ENCODE measurements around the gene FREM1.
A peak's percentile ranks its signal among the peaks of the same experiment; 100 is the strongest.

The FREM1 gene

DNA sequence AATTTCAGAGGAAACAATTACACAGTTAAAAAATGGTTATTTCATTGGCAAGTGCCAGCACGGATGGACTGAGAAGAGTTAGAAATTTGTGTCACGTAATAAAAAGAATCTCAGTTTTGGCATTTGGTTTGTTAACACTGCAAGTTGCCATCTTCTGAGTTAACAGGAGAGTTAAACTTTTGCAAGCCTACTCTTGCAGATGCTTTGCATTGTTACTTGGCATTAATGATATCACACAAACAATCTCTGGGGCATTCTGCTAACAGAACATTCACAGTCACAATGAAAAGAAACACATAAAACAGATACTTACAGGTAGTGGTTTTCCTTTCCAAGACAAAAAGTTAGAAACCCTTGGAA lies 647 bp downstream of the FREM1 start:
- H2BK5ac ChIP-seq (ENCODE audit: low read length), result no peak overlapping the region
- H2AFZ ChIP-seq (ENCODE audit: low read length), result peak overlapping the region; percentile 60
- H2AK5ac ChIP-seq (ENCODE audit: low read depth, low read length), result no peak overlapping the region
- H3K9ac ChIP-seq (ENCODE audit: low read depth, low read length, poor library complexity), result no peak overlapping the region
- no peak overlapping the region for H4K8ac ChIP-seq (ENCODE audit: low read depth, low read length)
- DNase-seq (ENCODE audit: low spot score), result no peak
- no CpG with 5 or more reads among the region's 2 CpGs for whole genome bisulfite sequencing, 2 donors (ENCODE audit: extremely low coverage in 2 of 2, insufficient read length in 2 of 2, insufficient replicate concordance in 1 of 2)
- peak overlapping the region in 1 of 2 donors; percentile 57 for H3K4me3 ChIP-seq (ENCODE audit: low read length in 2 of 2)
- peaks cover 0 to 4% of the 10 kb centered on the region in 2 donors for H3K9me3 ChIP-seq (replicated peaks in 1 of 2; ENCODE audit: control insufficient read depth in 2 of 2, insufficient read depth in 1 of 2, low read depth in 1 of 2, low read length in 2 of 2)
- H3K18ac ChIP-seq (ENCODE audit: low read length), result no peak overlapping the region
- H2BK15ac ChIP-seq (ENCODE audit: low read length), result no peak overlapping the region
- H2BK120ac ChIP-seq (ENCODE audit: low read depth, low read length), result no peak overlapping the region
- H3K14ac ChIP-seq (ENCODE audit: low read length), result no peak overlapping the region
- no peaks in the 10 kb centered on the region for H3K79me1 ChIP-seq (ENCODE audit: low read depth, low read length)
- no peak overlapping the region for H4K91ac ChIP-seq (ENCODE audit: low read depth, low read length, poor library complexity)
- H3K4me1 ChIP-seq (ENCODE audit: control insufficient read depth in 2 of 2, insufficient read depth in 1 of 2, low read depth in 1 of 2, low read length in 2 of 2), result peaks cover 10 to 25% of the 10 kb centered on the region in 2 donors
- no peak overlapping the region for H2BK12ac ChIP-seq (ENCODE audit: low read length)
- no peak overlapping the region for H3K4ac ChIP-seq (ENCODE audit: low read length)
- peaks cover 0 to 3% (median 0%) of the 10 kb centered on the region in 3 experiments for H3K27me3 ChIP-seq (ENCODE audit: control insufficient read depth in 3 of 3, insufficient read depth in 3 of 3, low read depth in 1 of 3, low read length in 3 of 3)
- peaks cover 0 to 7% of the 10 kb centered on the region in 2 donors for H3K36me3 ChIP-seq (replicated peaks in 1 of 2; ENCODE audit: control insufficient read depth in 2 of 2, insufficient read depth in 2 of 2, low read length in 2 of 2)
- no peak overlapping the region for H3K4me2 ChIP-seq (ENCODE audit: insufficient read depth, low read length, poor library complexity, severe bottlenecking)
- no peak overlapping the region for H3K23ac ChIP-seq (ENCODE audit: low read depth, low read length, poor library complexity)
- H3K27ac ChIP-seq (replicated peaks; ENCODE audit: low read length), result no peak overlapping the region

DNA sequence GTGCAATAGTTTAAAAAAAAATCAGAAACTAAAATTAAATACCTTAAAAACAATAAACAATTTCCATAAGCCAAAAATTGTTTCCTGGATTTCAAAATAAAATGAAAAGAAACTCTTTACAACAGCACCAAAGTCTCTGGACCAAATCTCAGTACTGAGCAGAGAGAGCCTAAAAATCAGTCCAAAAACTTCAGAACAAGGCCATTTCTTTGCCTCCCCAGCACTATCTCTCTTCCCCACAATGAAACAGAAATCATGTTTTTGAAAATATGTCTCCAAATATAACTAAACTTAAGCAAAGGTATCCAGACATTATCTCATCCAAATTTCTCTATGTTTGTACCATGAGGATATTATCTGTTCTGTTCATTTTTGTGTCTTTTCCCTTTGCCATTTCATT lies 1.0 kb downstream of the FREM1 start:
- Histone ChIP-seq H3K4me2 (ENCODE audit: insufficient read depth, low read length, poor library complexity, severe bottlenecking) (no peak overlapping the region), H4K8ac (ENCODE audit: low read depth, low read length) (no peak overlapping the region), H2BK5ac (ENCODE audit: low read length) (no peak overlapping the region), H3K27ac (replicated peaks; ENCODE audit: low read length) (no peak overlapping the region), H2BK120ac (ENCODE audit: low read depth, low read length) (no peak overlapping the region), H3K9ac (ENCODE audit: low read depth, low read length, poor library complexity) (no peak overlapping the region), H3K27me3 (ENCODE audit: control insufficient read depth in 3 of 3, insufficient read depth in 3 of 3, low read depth in 1 of 3, low read length in 3 of 3) (peaks cover 0 to 3% (median 0%) of the 10 kb centered on the region in 3 experiments), H2BK15ac (ENCODE audit: low read length) (no peak overlapping the region), H2AK5ac (ENCODE audit: low read depth, low read length) (no peak overlapping the region), H3K4ac (ENCODE audit: low read length) (no peak overlapping the region), H3K18ac (ENCODE audit: low read length) (no peak overlapping the region), H4K91ac (ENCODE audit: low read depth, low read length, poor library complexity) (no peak overlapping the region), H2AFZ (ENCODE audit: low read length) (peak overlapping the region; percentile 60), H3K23ac (ENCODE audit: low read depth, low read length, poor library complexity) (no peak overlapping the region), H3K36me3 (replicated peaks in 1 of 2; ENCODE audit: control insufficient read depth in 2 of 2, insufficient read depth in 2 of 2, low read length in 2 of 2) (peaks cover 0 to 10% of the 10 kb centered on the region in 2 donors), H3K4me1 (ENCODE audit: control insufficient read depth in 2 of 2, insufficient read depth in 1 of 2, low read depth in 1 of 2, low read length in 2 of 2) (peaks cover 10 to 25% of the 10 kb centered on the region in 2 donors), H3K79me1 (ENCODE audit: low read depth, low read length) (no peaks in the 10 kb centered on the region), H3K9me3 (replicated peaks in 1 of 2; ENCODE audit: control insufficient read depth in 2 of 2, insufficient read depth in 1 of 2, low read depth in 1 of 2, low read length in 2 of 2) (peaks cover 0 to 8% of the 10 kb centered on the region in 2 donors), H3K14ac (ENCODE audit: low read length) (no peak overlapping the region), H3K4me3 (ENCODE audit: low read length in 2 of 2) (peak overlapping the region in 1 of 2 donors; percentile 57), H2BK12ac (ENCODE audit: low read length) (no peak overlapping the region)
- DNase-seq (ENCODE audit: low spot score), result no peak

DNA sequence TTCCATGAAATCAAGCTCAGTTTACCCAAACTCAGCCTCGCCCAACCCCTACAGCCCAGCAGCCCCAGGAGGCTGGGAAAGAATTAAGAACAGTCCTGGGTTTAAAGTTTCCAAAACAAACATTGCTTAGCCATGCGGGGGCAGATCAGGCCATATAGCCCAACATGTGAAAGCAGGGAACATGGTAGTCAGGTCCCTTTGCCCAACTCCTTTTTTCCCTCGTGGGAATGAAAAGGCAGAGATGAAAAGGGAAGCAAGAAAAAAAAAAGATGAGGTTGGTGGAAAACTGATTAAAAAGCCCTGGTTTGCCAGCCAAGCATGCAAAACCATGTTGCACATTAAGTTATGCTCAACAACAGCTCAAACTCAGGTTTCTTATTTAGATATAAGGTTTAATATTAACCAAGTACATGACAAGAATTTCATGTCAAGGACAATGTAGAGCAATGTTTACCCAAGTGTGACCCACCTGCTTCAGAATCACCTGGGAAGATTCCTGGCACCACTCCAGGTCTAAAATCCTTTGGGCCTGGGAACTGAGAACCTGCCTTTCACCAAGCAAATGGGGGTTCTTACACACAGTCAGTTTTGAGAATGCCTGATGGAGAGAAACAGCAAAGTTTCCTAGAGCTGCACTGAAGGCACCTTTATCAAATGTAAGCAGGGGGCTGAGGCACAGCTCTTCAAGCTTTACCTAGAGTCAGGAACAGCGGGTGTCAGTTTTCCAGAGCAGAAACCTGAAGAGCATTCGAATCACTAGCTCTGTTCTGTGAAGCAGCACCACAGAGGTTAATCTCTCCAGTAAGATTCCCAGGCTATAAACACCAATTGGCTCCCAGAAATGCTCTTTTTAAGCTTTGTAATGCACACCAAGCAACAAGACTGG lies 1.7 kb downstream of the FREM1 start:
- Histone ChIP-seq H3K4ac (ENCODE audit: low read length) (no peak overlapping the region), H2BK15ac (ENCODE audit: low read length) (no peak overlapping the region), H3K4me3 (ENCODE audit: low read length in 2 of 2) (peak overlapping the region in 1 of 2 donors; percentile 57), H3K4me2 (ENCODE audit: insufficient read depth, low read length, poor library complexity, severe bottlenecking) (no peak overlapping the region), H4K8ac (ENCODE audit: low read depth, low read length) (no peak overlapping the region), H2AFZ (ENCODE audit: low read length) (peak overlapping the region; percentile 2), H3K18ac (ENCODE audit: low read length) (no peak overlapping the region), H3K36me3 (replicated peaks in 1 of 2; ENCODE audit: control insufficient read depth in 2 of 2, insufficient read depth in 2 of 2, low read length in 2 of 2) (peaks cover 0 to 11% of the 10 kb centered on the region in 2 donors), H3K14ac (ENCODE audit: low read length) (no peak overlapping the region), H3K79me1 (ENCODE audit: low read depth, low read length) (no peaks in the 10 kb centered on the region), H4K91ac (ENCODE audit: low read depth, low read length, poor library complexity) (no peak overlapping the region), H3K9me3 (replicated peaks in 1 of 2; ENCODE audit: control insufficient read depth in 2 of 2, insufficient read depth in 1 of 2, low read depth in 1 of 2, low read length in 2 of 2) (peaks cover 0 to 8% of the 10 kb centered on the region in 2 donors), H2BK120ac (ENCODE audit: low read depth, low read length) (no peak overlapping the region), H2AK5ac (ENCODE audit: low read depth, low read length) (no peak overlapping the region), H3K23ac (ENCODE audit: low read depth, low read length, poor library complexity) (no peak overlapping the region), H3K9ac (ENCODE audit: low read depth, low read length, poor library complexity) (no peak overlapping the region), H3K4me1 (ENCODE audit: control insufficient read depth in 2 of 2, insufficient read depth in 1 of 2, low read depth in 1 of 2, low read length in 2 of 2) (peaks cover 10 to 25% of the 10 kb centered on the region in 2 donors), H2BK12ac (ENCODE audit: low read length) (no peak overlapping the region), H2BK5ac (ENCODE audit: low read length) (no peak overlapping the region), H3K27me3 (ENCODE audit: control insufficient read depth in 3 of 3, insufficient read depth in 3 of 3, low read depth in 1 of 3, low read length in 3 of 3) (peaks cover 0 to 3% (median 0%) of the 10 kb centered on the region in 3 experiments), H3K27ac (replicated peaks; ENCODE audit: low read length) (no peak overlapping the region)
- WGBS, 2 donors (ENCODE audit: extremely low coverage in 2 of 2, insufficient read length in 2 of 2, insufficient replicate concordance in 1 of 2), result no CpG with 5 or more reads among the region's 5 CpGs
- no peak for DNase-seq (ENCODE audit: low spot score)

GRCh38 chr9:14907696-14908095 lies 2.5 kb downstream of the FREM1 start:
- H2BK5ac ChIP-seq (ENCODE audit: low read length), result no peak overlapping the region

More at GRCh38 chr9:14907696-14908095, 2.5 kb downstream of the FREM1 start:
- DNase-seq (ENCODE audit: low spot score), result no peak
- H3K4me2 ChIP-seq (ENCODE audit: insufficient read depth, low read length, poor library complexity, severe bottlenecking), result no peak overlapping the region
- H4K8ac ChIP-seq (ENCODE audit: low read depth, low read length), result no peak overlapping the region
- H3K4me3 ChIP-seq (ENCODE audit: low read length in 2 of 2), result peak overlapping the region in 1 of 2 donors; percentile 57
- no peak overlapping the region for H3K27ac ChIP-seq (replicated peaks; ENCODE audit: low read length)
- H4K91ac ChIP-seq (ENCODE audit: low read depth, low read length, poor library complexity), result no peak overlapping the region
- H2BK120ac ChIP-seq (ENCODE audit: low read depth, low read length), result no peak overlapping the region
- H2BK15ac ChIP-seq (ENCODE audit: low read length), result no peak overlapping the region
- peaks cover 0 to 15% of the 10 kb centered on the region in 2 donors for H3K36me3 ChIP-seq (replicated peaks in 1 of 2; ENCODE audit: control insufficient read depth in 2 of 2, insufficient read depth in 2 of 2, low read length in 2 of 2)
- no peak overlapping the region for H3K23ac ChIP-seq (ENCODE audit: low read depth, low read length, poor library complexity)
- H3K9ac ChIP-seq (ENCODE audit: low read depth, low read length, poor library complexity), result no peak overlapping the region
- no peak overlapping the region for H2AFZ ChIP-seq (ENCODE audit: low read length)
- no peak overlapping the region for H2AK5ac ChIP-seq (ENCODE audit: low read depth, low read length)
- H3K9me3 ChIP-seq (replicated peaks in 1 of 2; ENCODE audit: control insufficient read depth in 2 of 2, insufficient read depth in 1 of 2, low read depth in 1 of 2, low read length in 2 of 2), result peaks cover 0 to 8% of the 10 kb centered on the region in 2 donors
- H3K14ac ChIP-seq (ENCODE audit: low read length), result no peak overlapping the region
- H3K27me3 ChIP-seq (ENCODE audit: control insufficient read depth in 3 of 3, insufficient read depth in 3 of 3, low read depth in 1 of 3, low read length in 3 of 3), result peaks cover 0 to 3% (median 0%) of the 10 kb centered on the region in 3 experiments
- peaks cover 10 to 25% of the 10 kb centered on the region in 2 donors for H3K4me1 ChIP-seq (ENCODE audit: control insufficient read depth in 2 of 2, insufficient read depth in 1 of 2, low read depth in 1 of 2, low read length in 2 of 2)
- WGBS, 2 donors (ENCODE audit: extremely low coverage in 2 of 2, insufficient read length in 2 of 2, insufficient replicate concordance in 1 of 2), result no CpG with 5 or more reads among the region's 1 CpG
- H2BK12ac ChIP-seq (ENCODE audit: low read length), result no peak overlapping the region
- no peak overlapping the region for H3K18ac ChIP-seq (ENCODE audit: low read length)
- no peak overlapping the region for H3K4ac ChIP-seq (ENCODE audit: low read length)
- H3K79me1 ChIP-seq (ENCODE audit: low read depth, low read length), result no peaks in the 10 kb centered on the region

Measured in neuronal stem cell (in vitro differentiated cells).